ENCODE data around the gene ASTN2. TPM values are rescaled to one million over a fixed set of nuclear protein-coding genes. Genes with fewer than 3 reads are reported as not detected.

The ASTN2 gene
- total RNA-seq, 1 donor = 3.1 TPM

DNA sequence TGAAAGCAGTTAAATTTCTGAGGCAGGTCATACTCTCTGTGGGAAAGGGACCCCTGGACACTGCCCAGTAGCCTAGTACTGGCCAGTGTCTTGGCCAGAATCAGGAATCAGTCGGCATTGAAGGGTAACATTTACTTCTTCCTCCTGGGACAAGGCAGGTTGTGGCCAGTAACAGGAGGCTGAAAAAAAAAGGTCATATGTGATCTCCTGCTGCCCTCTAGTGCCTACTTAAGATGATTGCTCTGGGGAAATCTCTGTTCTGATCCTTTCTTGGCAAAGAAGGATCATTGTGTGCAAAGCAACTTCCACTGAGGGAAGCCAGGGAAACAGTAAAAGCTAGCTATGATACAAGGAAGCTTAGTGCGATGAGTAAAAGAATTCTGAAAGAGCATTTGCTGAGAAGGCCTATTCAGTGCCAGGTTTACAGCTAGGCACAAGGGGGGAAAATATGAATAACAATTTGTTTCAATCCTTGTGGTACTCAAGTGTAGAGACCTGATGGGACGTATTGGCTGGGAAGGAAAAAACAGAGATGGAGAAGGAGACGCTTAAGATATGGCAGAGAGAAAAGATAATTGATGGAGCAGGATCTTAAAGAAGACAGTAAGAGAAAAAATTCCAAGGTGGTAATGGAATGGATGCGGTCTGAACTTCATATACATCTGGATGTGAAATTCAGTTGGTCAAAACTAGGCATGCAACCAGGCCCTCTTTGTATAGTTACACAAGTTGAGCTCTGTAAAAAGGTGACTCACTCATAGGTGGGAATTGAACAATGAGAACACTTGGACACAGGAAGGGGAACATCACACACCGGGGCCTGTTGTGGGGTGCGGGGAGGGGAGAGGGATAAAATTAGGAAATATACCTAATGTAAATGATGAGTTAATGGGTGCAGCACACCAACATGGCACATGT is 753.6 kb downstream of the ASTN2 start:
- no peaks in the 10 kb centered on the region for H3K4me1 ChIP-seq (ENCODE audit: insufficient read depth, low read length)
- H3K27me3 ChIP-seq (ENCODE audit: insufficient read depth, low read length) = no peaks in the 10 kb centered on the region
- no peak overlapping the region for H3K4me3 ChIP-seq (ENCODE audit: low read length)

GRCh38 chr9:116658265-116658664 is 756.6 kb downstream of the ASTN2 start:
- Histone ChIP-seq H3K9me3 (ENCODE audit: low read depth, low read length) (no peaks in the 10 kb centered on the region), H3K27me3 (ENCODE audit: insufficient read depth, low read length) (no peaks in the 10 kb centered on the region), H3K4me1 (ENCODE audit: insufficient read depth, low read length) (no peaks in the 10 kb centered on the region), H3K4me3 (ENCODE audit: low read length) (no peak overlapping the region)

More for the DNA sequence above, 753.6 kb downstream of the ASTN2 start:
- no peaks in the 10 kb centered on the region for H3K9me3 ChIP-seq (ENCODE audit: low read depth, low read length)

DNA sequence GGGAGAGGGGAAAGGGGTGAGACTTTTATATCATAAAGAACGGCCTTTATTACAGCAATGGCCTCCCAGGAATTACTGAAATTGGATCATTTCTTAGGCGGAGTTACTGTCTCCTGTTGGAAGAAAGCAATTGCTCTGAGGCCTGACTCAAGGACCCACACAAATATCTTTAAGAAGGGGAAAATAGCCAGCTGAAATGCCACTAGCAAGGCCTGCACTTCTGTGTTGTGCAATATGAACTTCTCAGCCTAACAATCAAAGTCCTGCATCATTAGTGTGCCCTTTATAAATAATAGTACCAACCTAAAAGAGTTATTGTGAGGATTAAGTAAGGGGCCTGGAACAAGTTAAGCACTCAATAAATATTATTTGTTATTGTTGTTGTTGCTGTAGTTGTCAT is 757.9 kb downstream of the ASTN2 start:
- Histone ChIP-seq H3K9me3 (ENCODE audit: low read depth, low read length) (no peaks in the 10 kb centered on the region), H3K4me3 (ENCODE audit: low read length) (no peak overlapping the region), H3K27me3 (ENCODE audit: insufficient read depth, low read length) (no peaks in the 10 kb centered on the region), H3K4me1 (ENCODE audit: insufficient read depth, low read length) (no peaks in the 10 kb centered on the region)

- Histone ChIP-seq H3K9me3 (ENCODE audit: low read depth, low read length) (no peaks in the 10 kb centered on the region), H3K4me1 (ENCODE audit: insufficient read depth, low read length) (no peaks in the 10 kb centered on the region), H3K4me3 (ENCODE audit: low read length) (no peak overlapping the region), H3K27me3 (ENCODE audit: insufficient read depth, low read length) (no peaks in the 10 kb centered on the region)
Observed at GRCh38 chr9:116656501-116656971, 758.3 kb downstream of the ASTN2 start.

- H3K27me3 ChIP-seq (ENCODE audit: insufficient read depth, low read length) = no peaks in the 10 kb centered on the region
- no peaks in the 10 kb centered on the region for H3K4me1 ChIP-seq (ENCODE audit: insufficient read depth, low read length)
- H3K4me3 ChIP-seq (ENCODE audit: low read length) = no peak overlapping the region
- no peaks in the 10 kb centered on the region for H3K9me3 ChIP-seq (ENCODE audit: low read depth, low read length)
Observed at GRCh38 chr9:116654059-116654355, 760.9 kb downstream of the ASTN2 start.

DNA sequence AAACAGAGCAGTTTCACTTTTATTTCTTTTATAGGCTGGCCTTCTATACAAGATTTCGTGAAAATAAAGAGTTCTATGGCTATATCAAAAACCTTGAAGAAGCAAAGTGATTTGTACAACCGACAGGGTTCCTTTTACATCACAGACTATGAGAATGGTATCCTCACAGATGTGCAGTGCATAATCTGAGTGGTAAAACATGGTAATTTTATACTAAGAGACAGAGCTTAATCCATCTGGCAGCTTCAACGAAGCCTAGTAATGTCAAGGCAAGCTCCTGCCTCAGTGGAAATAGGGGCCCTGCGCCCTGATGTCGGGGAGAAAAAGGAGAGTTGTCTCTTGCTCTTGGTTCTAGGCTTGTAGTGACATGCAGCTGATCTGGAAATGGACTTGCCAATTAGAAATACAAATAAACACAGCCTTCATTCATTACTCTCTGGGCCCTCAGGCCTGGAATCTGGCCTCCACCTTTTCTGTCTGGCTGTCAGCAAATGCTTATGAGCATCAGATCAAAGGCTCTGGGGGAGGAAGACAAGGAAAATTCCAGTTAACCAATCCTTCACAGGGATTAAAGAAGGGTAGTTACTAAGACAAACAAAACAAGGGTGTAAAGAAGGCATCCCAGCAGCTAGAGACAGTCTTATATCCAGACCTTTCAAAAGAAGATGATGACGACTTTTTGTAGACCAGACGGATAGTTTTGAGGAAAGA is 761.4 kb downstream of the ASTN2 start:
- Histone ChIP-seq H3K4me1 (ENCODE audit: insufficient read depth, low read length) (no peaks in the 10 kb centered on the region), H3K9me3 (ENCODE audit: low read depth, low read length) (no peaks in the 10 kb centered on the region), H3K4me3 (ENCODE audit: low read length) (no peak overlapping the region), H3K27me3 (ENCODE audit: insufficient read depth, low read length) (no peaks in the 10 kb centered on the region)

DNA sequence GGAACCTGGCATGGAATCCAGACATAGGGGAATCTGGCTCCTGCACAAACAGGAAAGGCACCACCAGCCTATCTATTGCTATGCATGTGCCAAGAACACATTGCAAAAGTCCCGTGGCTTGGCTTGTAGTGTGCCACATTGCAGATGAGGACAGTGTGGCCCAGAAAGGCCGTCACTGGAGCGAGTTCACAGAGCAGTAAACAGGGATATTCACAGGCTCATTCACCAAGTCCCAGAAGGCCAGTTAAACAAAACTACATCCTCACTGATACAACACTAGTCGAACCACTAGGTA is 767.4 kb downstream of the ASTN2 start:
- Histone ChIP-seq H3K4me3 (ENCODE audit: low read length) (no peak overlapping the region), H3K9me3 (ENCODE audit: low read depth, low read length) (no peaks in the 10 kb centered on the region), H3K27me3 (ENCODE audit: insufficient read depth, low read length) (no peaks in the 10 kb centered on the region), H3K4me1 (ENCODE audit: insufficient read depth, low read length) (no peaks in the 10 kb centered on the region)

DNA sequence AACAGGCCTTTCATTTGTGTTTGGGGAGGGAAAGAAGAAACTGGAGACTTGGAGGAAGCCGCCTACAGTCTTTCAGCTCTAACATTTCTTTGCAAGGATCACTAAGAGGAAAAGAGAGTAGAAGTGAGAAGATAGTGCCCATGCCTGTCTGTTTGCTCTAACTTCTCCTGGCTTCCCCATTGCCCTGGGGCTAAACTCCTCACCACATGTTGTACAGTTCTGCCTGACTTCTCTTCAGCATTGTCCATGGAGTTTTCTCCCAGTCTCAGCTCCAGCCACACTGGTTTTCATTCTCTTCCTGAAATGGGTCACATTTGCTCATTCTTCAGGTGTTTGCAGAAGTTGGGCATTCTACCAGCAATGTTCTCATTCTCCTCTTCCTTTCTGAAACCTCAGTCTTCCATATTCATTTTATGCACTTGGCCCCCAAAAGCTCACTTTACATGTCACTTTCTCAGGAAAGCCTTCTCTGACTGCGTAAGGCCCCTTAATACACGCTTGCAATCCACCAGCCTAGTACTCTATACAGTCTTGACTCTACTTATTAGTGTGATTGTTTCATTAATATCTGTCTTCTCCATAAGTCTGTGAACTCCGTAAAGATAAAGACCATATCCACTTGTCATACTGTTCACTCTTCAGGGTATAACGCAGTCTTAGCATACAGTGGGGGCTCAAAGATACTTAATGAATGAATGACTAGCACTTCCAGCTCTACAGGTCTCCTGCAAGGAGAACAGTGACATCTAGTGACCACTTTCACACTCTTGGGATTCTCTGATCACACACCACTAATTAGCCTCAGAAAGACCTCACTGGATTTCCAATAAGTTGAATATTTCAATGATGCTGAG is 768.0 kb downstream of the ASTN2 start:
- H3K4me1 ChIP-seq (ENCODE audit: insufficient read depth, low read length) = no peaks in the 10 kb centered on the region
- H3K4me3 ChIP-seq (ENCODE audit: low read length) = no peak overlapping the region
- no peaks in the 10 kb centered on the region for H3K9me3 ChIP-seq (ENCODE audit: low read depth, low read length)
- H3K27me3 ChIP-seq (ENCODE audit: insufficient read depth, low read length) = no peaks in the 10 kb centered on the region

GRCh38 chr9:116644091-116644688 is 770.7 kb downstream of the ASTN2 start:
- no peak overlapping the region for H3K4me3 ChIP-seq (ENCODE audit: low read length)
- H3K4me1 ChIP-seq (ENCODE audit: insufficient read depth, low read length) = no peaks in the 10 kb centered on the region
- H3K9me3 ChIP-seq (ENCODE audit: low read depth, low read length) = no peaks in the 10 kb centered on the region
- H3K27me3 ChIP-seq (ENCODE audit: insufficient read depth, low read length) = no peaks in the 10 kb centered on the region

- no peak overlapping the region for H3K4me3 ChIP-seq (ENCODE audit: low read length)
- H3K4me1 ChIP-seq (ENCODE audit: insufficient read depth, low read length) = no peaks in the 10 kb centered on the region
- no peaks in the 10 kb centered on the region for H3K9me3 ChIP-seq (ENCODE audit: low read depth, low read length)
- H3K27me3 ChIP-seq (ENCODE audit: insufficient read depth, low read length) = no peaks in the 10 kb centered on the region
Observed at GRCh38 chr9:116643691-116644090, 771.2 kb downstream of the ASTN2 start.

GRCh38 chr9:116641292-116642059 is 773.4 kb downstream of the ASTN2 start:
- no peak overlapping the region for H3K4me3 ChIP-seq (ENCODE audit: low read length)
- H3K4me1 ChIP-seq (ENCODE audit: insufficient read depth, low read length) = no peaks in the 10 kb centered on the region
- no peaks in the 10 kb centered on the region for H3K27me3 ChIP-seq (ENCODE audit: insufficient read depth, low read length)
- no peaks in the 10 kb centered on the region for H3K9me3 ChIP-seq (ENCODE audit: low read depth, low read length)

- H3K27me3 ChIP-seq (ENCODE audit: insufficient read depth, low read length) = no peaks in the 10 kb centered on the region
- no peak overlapping the region for H3K4me3 ChIP-seq (ENCODE audit: low read length)
- no peaks in the 10 kb centered on the region for H3K4me1 ChIP-seq (ENCODE audit: insufficient read depth, low read length)
- H3K9me3 ChIP-seq (ENCODE audit: low read depth, low read length) = no peaks in the 10 kb centered on the region
Observed at GRCh38 chr9:116639251-116639741, 775.6 kb downstream of the ASTN2 start.

DNA sequence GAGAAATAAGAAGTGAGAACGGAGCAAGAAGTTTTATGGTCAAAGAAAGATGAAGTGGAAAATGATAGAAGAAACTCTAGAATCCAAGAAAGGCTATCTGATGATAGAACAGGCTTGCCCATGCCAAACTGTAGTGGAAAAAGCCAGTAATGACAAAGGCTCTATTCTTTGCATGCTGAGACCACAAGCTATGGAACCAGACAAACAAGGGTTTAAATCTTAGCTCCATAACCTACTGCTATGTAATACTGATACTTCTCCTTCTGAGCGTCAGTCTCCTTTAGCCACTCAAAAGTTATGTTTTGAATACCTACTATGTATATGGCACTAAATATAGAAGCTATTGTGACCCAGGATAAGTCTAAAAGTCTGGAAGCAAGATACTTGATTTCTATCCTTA is 778.9 kb downstream of the ASTN2 start:
- Histone ChIP-seq H3K9me3 (ENCODE audit: low read depth, low read length) (no peaks in the 10 kb centered on the region), H3K4me1 (ENCODE audit: insufficient read depth, low read length) (no peaks in the 10 kb centered on the region), H3K27me3 (ENCODE audit: insufficient read depth, low read length) (no peaks in the 10 kb centered on the region), H3K4me3 (ENCODE audit: low read length) (no peak overlapping the region)

All from mononuclear cell (primary cell).